GF-D8 (cell line): ENCODE data around the gene NOS3.
"Not testable (repeated sequence)": the region's sequence is repeated elsewhere in the genome, so short reads cannot be mapped to it uniquely, and the experiment has no call there.

Source experiments
- DNase-seq: peaks from one replicate; lab custom pipeline; 2025; lab: John Stamatoyannopoulos, UW

NOS3 gene

DNA sequence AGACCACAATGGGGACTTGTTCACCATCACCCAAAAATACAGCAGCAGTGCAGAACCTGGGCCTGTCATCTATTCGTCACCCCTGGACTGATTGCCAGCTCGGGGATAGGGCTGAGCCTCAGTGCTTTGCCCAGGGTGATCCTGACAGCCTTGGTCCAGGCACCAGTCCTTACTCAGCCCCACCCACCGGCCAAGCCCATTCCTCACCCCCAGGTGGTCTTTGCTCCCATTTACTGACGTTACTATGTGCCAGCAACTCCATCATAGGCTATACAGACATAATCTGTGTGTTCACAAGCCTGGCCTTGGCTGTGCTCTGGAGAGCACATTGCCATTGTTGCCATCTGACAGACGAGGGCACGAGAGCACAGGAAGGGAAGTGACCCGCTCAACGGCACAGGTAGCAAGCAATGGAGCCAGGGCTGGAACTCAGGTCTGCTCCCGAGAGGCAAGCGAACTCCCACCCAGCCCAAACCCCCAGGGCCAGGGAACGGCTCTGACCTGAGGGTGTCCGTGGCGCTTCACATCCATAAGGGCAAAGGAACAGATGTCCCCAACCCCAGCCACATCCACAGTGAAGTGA lies 26.6 kb downstream of the NOS3 start:
- DNase-seq: no peak

DNA sequence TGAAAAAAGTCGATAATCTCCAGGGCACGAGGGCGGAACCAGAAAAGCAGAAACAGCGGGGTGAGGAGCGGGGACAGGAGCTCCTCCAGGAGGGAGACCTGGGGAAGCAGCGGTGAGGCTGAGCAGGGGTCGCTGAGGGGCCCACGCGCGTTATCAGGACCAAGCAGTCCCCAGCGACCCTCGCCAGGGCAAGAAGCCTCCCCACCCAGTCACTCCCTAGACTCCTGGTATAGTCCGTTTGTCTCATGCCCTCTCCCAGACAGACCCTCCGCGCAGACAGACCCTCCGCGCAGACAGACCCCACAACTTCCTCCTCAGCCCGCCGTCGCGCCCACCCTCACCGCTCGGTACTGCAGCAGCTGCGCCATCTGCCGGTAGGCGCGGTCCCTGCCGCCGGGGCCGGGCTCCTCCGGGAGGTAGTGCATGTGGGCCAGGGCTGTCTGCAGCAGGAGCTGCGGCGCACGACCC lies 27.2 kb downstream of the NOS3 start:
- DNase-seq: peak; percentile 27

DNA sequence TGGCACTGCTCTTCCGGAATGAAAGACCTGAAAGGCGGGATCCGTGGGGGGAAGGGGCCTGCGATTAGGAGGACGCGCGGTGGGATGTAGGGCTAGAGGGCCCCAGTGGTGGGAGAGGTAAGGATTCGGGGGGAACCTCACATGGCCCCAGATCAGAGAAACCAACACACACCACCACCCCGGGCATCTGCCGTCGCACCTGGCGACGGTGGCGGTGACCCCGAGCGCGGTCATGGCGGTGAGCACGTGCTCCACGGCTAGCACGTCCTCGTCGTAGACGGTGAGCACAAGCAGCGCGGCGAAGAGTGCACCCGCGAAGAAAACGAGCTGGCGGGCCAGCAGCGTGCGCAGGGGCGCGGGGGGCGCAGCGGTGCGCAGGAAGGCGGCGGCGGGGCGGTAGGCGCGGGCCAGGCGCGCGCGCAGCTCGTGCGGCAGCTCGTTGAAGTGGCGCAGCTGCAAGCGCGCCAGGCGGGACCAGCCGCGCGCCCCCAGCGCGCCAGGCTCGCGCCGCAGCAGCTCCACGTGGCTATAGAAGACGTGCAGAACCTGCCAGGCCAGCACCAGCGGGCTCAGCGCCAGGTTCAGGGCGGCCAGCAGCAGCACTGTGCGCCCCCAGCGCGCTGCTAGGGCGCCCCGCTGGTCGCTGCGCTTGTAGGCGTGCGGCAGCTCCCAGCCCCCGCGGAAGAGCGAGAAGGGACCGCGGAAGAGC lies 27.8 kb downstream of the NOS3 start:
- no peak for DNase-seq

DNA sequence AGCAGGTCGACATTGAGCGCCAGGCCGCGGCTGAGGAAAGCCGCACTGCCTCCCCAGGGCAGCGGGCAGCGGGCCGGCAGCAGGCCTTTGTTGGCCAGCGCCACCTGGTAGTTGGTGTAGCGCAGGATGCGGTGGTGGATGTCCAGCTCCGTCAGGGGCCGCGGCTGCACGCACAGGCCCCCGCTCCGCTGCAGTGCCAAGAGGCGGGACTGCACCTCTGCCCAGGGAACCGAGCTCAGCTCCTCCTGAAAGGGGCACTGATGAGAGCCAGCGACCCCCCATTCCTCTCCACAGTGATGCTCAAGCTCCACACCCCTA lies 28.3 kb downstream of the NOS3 start:
- no peak for DNase-seq

DNA sequence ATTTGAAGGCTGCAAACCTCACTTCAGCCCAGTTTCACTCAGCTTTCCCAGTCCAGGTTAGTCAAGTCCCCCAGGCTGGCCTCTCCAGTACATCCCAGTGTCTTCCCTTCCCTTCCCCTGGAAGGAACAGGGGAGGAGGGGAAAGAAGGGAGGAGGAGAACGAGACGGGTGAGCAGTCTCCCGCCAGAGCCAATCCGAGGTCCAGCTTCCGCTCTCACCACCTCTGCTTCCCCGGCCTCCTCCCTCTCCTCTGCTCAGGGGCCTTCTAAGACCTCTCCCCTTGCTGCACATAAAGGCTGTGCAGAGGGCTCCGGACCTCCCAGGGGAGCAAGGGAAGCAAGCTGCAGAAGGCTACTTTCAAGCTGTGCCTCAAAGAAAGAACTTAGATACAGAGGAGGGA lies 29.4 kb downstream of the NOS3 start:
- DNase-seq: no peak

DNA sequence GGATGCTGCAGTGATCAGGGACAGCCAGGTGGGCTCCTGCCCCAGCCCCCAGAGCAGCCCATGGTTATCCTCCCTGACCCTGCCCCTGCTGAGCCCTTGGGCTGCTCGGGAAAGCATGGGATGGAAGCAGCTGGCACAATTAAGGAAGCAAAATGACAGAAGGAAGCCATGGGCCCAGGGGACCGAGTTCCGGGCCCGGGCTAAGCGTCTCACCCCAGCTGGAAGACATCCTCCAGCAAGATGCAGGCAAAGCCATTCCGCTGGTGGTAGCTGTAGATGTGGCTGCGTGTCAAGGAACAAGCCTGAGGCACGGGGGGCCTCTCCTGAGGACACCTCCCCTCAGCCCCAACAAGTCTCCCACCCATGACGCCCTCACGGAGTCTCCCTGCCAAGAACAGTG lies 32.4 kb downstream of the NOS3 start:
- no peak for DNase-seq

DNA sequence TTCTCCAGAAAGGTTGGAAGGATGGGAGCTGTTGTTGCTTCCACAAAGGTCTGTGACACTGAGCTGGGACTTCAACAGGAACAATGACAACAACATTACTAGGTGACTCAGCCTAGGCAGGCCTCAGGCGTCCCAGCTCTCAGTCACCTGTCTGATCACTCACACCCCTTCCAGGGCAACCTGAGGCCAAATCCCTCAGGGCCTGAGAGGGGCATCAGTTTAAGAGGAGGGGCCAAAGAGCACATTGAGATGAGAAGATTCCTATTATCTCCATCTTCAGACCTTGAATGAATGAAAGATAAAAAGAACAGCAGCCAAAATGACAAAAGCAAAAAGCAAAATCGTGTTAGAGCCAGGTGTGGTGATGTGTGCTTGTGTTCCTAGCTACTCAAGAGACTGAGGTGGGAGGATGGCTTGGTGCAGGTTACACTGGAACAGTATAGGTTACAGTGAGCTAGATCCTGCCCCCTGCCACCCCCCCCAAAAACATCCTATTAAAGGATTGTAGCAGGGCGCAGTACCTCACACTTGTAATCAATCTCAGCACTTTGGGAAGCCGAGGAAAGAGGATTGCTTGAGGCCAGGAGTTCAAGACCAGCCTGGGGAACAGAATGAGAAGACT lies 33.7 kb downstream of the NOS3 start, which contains the start of gene ATG9B:
ATG9B (minus strand) TSS at position 60 of the 622 bp plus-strand sequence. CDS start 71 bp downstream, outside the sequence.
- no peak for DNase-seq

DNA sequence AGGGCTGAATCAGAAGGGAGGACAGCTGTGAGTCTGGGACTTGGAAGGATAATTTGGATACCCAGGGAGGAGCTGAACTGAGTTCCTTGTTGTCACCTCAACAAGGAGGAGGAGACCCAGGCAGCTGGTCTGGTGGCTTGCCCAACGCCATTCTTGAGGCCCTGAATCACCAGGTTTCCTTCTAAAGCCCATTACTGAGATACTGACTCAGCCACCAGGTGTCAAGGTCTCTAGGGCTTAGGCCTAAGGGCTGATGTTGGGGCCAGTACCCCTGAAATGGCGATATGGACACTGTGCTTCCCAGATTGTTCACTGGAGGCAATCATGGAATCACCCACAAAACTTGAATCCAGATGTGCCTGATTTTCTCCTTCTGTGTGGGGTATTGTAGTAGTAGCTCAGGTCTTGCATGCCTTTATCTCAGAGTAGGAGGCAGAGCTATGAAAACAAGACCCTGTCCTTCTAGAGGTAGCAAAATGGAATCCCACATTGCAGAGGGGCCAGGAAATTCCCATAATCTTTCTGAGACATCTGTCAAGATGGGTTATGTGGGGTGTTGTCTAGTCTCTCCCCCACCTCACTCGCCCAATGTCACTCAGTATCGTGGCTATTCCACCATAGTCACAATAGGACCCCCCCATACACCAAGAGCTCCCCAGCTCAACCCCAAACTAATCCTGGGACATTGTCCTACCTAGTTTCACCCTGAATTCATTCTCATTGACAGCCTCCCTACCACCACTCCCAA lies 35.3 kb downstream of the NOS3 start:
- DNase-seq: no peak

DNA sequence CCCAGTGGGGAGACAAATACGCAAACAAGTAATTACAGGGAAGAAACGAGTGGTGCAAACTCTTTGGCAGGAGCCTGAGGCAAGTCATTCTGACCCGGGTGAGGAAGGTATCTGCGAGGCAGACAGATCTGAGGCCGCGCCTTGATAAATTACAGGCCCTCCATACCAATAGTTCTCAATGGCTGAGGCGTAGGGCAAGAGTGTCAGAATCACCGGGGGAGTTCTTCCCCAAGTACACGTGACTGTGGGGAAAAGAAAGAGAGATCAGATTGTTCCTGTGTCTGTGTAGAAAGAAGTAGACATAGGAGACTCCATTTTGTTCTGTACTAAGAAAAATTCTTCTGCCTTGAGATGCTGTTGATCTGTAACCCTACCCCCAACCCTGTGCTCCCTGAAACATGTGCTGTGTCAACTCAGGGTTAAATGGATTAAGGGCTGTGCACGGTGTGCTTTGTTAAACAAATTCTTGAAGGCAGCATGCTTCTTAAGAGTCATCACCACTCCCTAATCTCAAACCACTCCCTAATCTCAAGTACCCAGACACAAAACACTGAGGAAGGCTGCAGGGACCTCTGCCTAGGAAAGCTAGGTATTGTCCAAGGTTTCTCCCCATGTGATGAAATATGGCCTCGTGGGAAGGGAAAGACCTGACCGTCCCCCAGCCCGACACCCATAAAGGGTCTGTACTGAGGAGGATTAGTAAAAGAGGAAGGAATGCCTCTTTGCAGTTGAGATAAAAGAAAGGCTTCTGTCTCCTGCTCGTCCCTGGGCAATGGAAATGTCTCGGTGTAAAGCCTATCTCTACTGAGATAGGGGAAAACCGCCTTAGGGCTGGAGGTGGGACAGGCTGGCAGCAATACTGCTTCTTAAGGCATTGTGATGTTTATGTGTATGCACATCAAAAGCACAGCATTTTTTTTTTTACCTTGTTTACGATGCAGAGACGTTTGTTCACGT lies 36.2 kb downstream of the NOS3 start:
- DNase-seq: not testable (repeated sequence)

DNA sequence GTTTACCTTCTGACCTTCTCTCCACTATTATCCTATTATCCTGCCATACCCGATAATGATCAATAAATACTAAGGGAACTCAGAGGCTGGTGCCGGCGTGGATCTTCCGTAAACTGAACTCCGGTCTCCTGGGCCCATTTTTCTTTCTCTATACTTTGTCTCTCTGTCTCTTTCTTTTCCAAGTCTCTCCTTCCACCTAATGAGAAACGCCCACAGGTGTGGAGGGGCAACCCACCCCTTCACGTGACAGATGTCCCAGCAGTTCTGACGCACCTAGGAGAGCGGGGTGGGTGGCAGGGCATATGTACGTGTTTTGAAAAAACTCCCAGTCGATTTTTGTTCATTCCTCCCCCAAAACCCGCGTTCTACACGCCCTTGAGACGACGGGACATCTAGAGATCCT lies 36.9 kb downstream of the NOS3 start:
- not testable (repeated sequence) for DNase-seq

DNA sequence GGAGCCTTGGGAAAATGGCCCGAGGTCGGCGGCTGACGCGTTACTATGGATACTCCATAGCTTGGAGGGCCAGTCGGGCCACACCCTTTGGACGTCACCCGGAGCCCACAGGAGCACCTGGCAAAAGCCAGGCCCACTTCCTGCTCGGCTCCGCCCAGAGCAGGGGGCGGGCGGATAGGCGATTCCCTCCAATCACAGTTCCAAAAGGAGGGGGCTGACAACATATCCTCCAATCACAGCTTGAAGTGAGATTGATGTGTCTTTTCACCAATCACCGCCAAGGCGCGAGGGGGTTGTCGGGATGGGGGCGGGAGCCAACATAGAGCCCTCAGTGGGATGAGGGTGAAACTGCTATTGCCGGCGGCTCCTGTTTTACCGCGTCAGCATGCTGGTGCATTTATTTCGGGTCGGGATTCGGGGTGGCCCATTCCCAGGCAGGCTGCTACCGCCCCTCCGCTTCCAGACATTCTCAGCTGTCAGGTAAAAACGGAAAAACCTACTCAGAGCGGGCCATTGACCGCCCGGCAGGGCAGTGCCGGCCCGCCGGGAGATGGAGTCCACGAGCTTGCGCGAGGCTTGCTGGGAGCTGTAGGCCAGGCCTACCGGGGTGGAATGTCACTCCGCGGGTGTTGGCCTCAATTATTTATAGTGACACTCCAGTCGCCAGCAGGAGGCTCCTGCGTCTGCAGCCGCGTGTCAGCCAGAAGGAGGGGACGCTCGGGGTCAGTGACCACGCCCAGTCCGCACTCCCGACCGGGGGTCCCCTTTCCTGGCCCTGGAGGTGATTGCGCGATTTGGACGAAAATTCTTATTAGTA lies 37.5 kb downstream of the NOS3 start, which contains the start of gene ABCB8:
ABCB8 (plus strand) TSS at position 320 of the 817 bp plus-strand sequence; CDS start at position 386, 66 bp downstream.
- DNase-seq: peak; percentile 99

DNA sequence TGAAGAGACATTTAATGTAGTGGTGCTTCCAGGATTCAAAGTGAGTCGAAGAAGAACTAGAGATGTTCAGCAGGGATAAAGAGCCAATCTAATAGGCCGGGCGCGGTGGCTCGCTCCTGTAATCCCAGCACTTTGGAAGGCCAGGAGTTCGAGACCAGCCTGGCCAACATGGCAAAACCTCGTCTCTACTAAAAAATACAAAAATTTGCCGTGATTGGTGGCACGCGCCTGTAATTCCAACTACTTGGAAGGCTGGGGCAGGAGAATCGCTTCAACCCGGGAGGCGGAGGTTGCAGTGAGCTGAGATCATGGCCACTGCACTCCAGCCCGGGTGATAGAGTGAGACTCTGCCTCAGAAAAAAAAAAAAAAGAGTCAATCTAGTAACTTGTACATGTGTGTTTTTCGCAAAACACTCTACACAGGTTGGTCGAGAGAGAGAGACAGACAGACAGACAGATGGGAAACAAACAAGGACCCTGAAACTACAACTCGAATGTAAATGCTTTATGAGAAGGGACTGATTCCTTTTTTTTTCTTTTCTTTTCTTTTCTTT lies 38.2 kb downstream of the NOS3 start:
- DNase-seq: no peak

DNA sequence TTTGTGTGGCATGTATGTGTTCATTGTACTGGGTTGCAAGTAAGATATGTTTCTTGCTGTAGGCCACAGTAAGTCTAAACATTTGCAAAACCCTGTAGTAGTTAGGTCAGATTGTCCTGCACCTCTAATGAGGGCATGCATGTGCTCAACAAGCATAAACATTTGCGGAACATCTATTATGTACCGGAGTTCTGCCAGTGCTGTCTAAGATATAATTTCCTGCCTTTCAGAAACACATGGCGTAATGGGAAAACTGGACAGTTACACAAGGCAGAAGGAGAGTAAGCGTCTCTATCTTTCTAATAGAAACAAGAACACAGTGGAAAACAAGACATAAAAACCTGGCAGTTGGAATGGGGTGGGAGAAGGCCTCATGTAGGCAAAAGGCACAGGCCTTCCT lies 40.2 kb downstream of the NOS3 start:
- DNase-seq: no peak

DNA sequence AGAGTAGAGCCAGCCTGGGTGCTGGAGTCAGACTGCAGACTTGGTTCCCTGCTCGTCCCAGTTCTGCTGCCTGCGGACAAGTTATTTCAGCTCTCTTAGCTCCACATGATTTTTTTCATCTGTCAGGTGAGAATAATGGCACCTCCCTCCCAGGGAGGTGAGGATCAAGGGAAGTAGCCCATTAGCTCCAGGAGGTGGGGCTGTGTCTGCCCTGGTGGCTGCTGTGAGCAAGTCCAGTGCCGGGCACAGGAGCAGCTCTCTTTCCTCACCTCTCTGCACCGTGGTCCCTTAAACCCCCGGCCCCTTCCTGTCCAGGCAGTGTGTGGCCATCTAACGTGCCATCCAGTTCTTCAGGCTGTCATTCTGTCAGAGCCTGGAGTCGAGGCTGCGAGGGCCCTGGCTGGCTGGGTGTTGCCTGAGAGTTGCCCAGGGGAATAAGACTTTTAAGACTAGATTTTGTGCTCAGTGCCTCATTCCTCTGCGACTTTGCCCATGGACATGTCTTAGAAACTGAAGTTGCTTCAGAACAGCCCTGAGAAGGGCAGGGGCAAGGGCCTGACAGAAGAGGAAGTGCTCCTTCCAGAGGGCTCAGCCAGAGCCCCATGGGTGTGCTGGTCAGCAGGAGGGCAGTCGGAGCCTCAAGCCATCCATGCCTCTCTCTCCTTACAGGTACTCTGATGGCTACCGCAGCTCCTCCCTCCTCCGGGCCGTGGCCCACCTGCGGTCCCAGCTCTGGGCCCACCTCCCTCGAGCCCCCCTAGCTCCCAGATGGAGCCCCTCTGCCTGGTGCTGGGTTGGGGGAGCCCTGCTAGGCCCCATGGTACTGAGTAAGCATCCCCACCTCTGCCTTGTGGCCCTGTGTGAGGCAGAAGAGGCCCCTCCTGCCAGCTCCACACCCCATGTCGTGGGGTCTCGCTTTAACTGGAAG lies 42.4 kb downstream of the NOS3 start:
- DNase-seq: no peak

DNA sequence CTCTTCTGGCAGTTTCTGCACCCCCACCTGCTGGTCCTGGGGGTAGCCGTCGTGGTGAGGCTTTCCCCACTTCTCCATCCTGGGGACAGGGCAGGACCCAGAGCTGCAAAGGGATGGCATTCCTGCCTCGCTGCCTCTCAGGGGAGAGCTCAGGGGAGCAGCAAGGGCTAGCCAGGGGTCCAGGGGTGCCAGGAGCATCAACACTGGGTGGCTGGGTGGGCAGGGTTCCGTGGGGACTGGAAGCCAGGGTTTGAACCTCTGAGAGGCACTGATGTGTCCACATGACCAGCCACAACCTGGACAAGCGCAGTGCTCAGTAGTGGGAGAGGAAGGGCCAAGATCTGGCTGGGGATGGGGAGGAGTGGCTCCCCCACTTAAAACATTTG lies 43.0 kb downstream of the NOS3 start:
- no peak for DNase-seq

DNA sequence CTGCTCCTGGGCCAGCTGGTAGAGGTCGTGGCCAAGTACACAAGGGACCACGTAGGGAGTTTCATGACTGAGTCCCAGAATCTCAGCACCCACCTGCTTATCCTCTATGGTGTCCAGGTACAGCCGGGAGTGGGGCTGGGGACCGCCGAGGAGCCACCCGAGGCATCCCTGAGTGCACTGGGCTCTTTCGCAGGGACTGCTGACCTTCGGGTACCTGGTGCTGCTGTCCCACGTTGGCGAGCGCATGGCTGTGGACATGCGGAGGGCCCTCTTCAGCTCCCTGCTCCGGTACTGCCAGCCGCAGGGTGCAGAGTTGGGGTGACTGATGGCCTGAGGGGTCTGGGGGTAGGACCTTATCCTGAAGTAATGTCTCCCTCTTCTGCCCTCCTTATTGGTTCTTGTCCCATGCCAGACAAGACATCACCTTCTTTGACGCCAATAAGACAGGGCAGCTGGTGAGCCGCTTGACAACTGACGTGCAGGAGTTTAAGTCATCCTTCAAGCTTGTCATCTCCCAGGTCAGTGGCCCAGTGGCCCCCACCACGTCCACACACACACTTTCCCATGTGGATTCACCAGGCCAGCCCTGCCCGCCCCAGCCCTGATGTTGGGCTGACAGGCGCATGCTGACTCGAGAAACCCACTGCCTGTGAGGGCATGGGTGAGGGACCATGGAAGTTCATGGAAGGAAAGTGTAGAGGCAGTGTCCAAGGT lies 43.7 kb downstream of the NOS3 start:
- no peak for DNase-seq

DNA sequence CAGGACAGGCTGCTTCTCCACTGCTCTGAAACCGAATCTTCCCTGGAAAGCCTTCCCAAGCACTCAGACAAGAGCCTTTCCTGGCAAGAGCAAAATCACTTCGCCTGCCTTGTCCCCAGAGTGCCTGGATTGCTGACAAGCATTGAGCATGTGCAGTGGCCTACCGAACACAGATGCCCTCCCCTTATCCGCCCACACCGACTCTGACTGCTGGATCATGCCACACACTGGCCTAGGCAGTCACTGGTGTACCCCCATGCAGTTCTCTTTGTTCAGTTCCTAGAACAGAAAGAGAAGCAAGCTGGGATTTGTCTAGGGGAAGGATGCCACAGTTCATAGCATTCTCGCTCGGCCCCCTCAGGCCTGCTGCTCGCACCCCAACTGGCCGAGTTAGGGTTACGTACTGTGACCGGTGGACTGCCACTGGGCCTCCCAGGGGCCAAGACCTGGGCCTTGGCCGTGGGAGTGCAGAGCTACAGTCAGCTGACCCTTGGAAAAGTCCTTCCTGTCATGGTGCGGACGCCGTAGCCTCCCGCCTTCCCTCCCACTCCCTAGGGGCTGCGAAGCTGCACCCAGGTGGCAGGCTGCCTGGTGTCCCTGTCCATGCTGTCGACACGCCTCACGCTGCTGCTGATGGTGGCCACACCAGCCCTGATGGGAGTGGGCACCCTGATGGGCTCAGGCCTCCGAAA lies 44.4 kb downstream of the NOS3 start:
- no peak for DNase-seq

DNA sequence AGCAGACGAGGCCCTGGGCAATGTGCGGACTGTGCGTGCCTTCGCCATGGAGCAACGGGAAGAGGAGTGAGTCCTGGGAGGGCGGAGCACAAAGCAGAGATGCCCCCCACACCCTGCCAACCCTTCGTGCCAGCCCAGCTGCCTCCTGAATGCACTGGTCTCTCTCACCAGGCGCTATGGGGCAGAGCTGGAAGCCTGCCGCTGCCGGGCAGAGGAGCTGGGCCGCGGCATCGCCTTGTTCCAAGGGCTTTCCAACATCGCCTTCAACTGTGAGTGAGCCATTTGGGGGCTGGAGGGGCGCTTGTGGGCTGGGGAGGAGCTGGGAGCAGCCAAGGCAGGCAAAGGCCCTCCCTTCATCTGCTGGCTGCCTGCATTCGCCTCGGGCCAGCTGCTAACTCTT lies 45.1 kb downstream of the NOS3 start:
- no peak for DNase-seq
